ENCODE data around the gene TMEM170B. TPM values are rescaled to one million over a fixed set of nuclear protein-coding genes. Genes with fewer than 3 reads are reported as not detected.

TMEM170B gene
- total RNA-seq, 1 donor from 2014 or later, result 0.53 TPM

DNA sequence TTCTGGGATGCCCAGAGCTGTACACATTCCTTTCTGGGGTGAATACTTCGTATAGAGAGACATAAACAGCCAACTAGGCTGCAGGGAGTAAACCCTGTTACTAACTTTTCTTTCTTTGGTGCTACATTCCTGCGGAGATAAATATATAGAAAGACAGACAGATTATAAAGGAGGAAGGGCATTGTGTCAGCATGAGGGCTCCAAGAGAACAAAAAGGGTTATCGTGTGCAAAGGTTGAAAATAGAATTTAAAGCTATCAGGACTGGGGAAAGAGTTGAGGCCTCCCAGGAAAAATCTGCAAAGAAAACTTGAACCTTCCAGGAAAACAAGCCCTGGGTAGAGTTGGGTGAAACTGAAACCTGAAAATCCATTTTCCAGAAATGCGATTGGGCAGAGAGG lies 68.0 kb downstream of the TMEM170B start:
- intact Hi-C loops (cut with DNase I), result loop anchor here (5.0 to 10.0 kb wide), 3 partner anchors 159 to 879 kb away; partner anchors contain the start of gene HIVEP1
- Histone ChIP-seq H3K4me3 (no peak overlapping the region), H3K27ac (peak overlapping the region; percentile 3 to 42), H3K36me3 (no peaks in the 10 kb centered on the region), H3K9me3 (no peaks in the 10 kb centered on the region), H3K27me3 (no peaks in the 10 kb centered on the region), H3K4me1 (peaks cover 12 to 43% of the 10 kb centered on the region in 2 donors)
- TF ChIP-seq, protein P1, sequence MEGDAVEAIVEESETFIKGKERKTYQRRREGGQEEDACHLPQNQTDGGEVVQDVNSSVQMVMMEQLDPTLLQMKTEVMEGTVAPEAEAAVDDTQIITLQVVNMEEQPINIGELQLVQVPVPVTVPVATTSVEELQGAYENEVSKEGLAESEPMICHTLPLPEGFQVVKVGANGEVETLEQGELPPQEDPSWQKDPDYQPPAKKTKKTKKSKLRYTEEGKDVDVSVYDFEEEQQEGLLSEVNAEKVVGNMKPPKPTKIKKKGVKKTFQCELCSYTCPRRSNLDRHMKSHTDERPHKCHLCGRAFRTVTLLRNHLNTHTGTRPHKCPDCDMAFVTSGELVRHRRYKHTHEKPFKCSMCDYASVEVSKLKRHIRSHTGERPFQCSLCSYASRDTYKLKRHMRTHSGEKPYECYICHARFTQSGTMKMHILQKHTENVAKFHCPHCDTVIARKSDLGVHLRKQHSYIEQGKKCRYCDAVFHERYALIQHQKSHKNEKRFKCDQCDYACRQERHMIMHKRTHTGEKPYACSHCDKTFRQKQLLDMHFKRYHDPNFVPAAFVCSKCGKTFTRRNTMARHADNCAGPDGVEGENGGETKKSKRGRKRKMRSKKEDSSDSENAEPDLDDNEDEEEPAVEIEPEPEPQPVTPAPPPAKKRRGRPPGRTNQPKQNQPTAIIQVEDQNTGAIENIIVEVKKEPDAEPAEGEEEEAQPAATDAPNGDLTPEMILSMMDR (IDR thresholded peaks at IDR 0.05), result no peak
- no peak for DNase-seq (ENCODE audit: low spot score in 2 of 2)

DNA sequence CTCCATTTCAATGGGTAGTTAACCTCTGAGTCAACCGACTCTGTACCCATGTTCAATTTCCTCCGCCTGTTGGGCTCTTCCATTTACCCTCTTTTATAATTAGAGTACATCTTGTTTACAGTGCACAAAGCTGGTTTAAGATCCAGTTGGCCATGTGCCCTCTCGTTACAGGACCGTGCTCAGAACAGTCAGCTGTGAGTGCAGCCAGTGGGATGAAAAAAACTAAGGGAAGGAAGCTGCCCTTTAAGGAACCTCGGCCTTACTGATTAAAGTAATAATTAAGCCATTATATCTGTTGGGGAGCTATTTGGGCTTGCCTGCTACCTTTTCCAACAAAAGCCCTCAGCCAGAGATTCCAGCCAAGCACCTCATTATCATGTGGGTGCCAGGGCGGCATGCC lies 68.8 kb downstream of the TMEM170B start:
- Histone ChIP-seq H3K4me3 (no peak overlapping the region), H3K36me3 (no peaks in the 10 kb centered on the region), H3K27ac (peak overlapping the region; percentile 3 to 42), H3K4me1 (peaks cover 12 to 36% of the 10 kb centered on the region in 2 donors), H3K9me3 (no peaks in the 10 kb centered on the region), H3K27me3 (no peaks in the 10 kb centered on the region)
- no peak for DNase-seq (ENCODE audit: low spot score in 2 of 2)
- intact Hi-C loops (cut with DNase I), result loop anchor here (5.0 to 10.0 kb wide), 3 partner anchors 158 to 878 kb away; partner anchors contain the start of gene HIVEP1
- TF ChIP-seq, protein P1 (IDR thresholded peaks at IDR 0.05), result no peak

DNA sequence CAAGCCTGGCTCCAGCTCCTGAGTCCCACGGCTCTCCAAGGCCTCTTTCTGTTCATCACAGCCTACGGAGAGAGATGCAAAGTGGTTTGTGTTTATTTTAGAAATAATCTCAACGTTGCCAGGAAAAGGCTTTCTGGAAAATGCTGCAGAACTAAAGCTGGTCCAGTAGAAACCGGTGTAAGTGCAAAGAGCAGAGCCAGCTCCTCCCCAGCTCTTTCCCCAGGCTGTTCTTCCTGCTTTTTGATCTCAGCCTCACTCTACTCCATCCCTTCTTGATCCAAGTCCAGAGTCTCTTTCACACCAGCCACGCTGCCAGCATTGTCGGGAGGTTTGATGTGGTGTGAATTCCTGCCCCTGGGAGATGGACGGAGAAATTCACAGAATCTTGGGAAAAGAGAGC lies 69.8 kb downstream of the TMEM170B start:
- Histone ChIP-seq H3K27ac (peak overlapping the region; percentile 42 to 68), H3K4me1 (peaks cover 12 to 36% of the 10 kb centered on the region in 2 donors), H3K27me3 (no peaks in the 10 kb centered on the region), H3K9me3 (no peaks in the 10 kb centered on the region), H3K4me3 (peak overlapping the region in 1 of 2 donors; percentile 15), H3K36me3 (no peaks in the 10 kb centered on the region)
- TF ChIP-seq, protein P1 (IDR thresholded peaks at IDR 0.05), result no peak
- no peak for DNase-seq (ENCODE audit: low spot score in 2 of 2)
- intact Hi-C loops (cut with DNase I), result loop anchor here (5.0 to 10.0 kb wide), 3 partner anchors 157 to 877 kb away; partner anchors contain the start of gene HIVEP1

DNA sequence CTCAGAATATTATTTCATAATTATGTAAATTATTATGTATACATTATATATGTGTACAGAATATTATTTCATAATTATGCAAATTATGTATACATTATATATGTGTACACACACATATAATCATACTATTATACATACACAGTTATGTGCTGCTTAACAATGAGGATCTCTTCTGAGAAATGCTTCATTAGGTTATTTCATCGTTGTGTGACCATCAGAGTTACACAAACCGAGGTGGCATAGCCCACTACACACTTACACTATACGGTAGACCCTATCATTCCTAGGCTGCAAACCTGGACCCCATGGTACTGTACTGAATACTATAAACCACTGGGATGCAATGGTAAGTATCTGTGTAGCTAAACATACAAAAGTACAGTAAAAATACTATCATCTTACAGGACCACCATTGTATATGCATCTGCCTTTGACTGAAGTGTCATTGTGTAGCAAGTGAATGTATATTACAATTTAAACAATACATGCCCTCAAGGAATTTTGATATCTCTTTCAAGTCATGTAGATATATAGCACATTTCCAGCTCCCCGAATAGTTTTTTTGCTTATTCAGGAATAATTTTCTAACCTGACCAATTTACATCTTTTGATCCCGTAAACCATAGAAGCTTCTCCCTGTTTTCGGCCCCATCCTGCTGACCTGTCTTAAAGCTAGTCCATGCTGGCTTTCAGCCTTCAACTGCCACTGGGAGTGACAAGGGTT lies 71.2 kb downstream of the TMEM170B start:
- intact Hi-C loops (cut with DNase I), result loop anchor here (5.0 to 10.0 kb wide), 3 partner anchors 156 to 876 kb away; partner anchors contain the start of gene HIVEP1
- TF ChIP-seq, protein P1 (IDR thresholded peaks at IDR 0.05), result no peak

DNA sequence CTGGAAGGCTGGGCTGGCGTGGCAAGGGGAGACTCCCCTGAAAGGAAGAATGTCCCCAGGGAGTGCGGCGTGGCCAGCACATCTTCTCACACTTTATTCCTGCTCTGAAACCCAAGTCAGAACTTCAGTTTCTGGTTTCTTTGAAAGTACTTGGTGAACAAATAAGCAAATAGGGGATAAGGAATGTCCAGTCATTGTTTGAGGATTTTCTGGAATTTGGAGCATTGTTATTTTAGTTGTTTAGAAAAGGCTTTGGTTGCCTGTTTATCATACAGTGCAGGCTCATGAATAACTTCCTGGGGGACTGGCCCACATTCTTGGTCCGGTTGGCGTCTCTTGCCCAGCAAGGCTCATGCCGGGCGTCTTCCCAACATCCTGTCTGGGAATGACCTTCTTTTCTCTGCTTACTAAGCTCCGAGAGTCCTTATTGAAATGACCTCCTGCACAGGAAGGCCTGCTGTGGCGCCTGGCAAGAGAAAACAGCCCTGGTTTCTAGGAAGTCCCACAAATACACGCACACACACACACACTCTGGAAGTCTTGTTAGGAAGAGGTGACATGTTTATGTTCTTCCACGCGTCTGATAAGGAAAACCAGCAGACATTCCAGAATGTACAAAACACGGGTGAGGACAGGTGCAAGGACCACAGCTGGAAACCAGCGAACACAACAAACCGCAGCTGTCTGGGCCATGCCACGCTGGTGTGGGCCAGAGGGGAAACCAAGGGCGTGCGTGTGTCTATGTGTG lies 71.9 kb downstream of the TMEM170B start:
- TF ChIP-seq, protein P1 (IDR thresholded peaks at IDR 0.05), result no peak
- intact Hi-C loops (cut with DNase I), result loop anchor here (5.0 to 10.0 kb wide), 3 partner anchors 155 to 875 kb away; partner anchors contain the start of gene HIVEP1
- Histone ChIP-seq H3K4me3 (peak overlapping the region in 1 of 2 donors; percentile 8), H3K27ac (peak overlapping the region; percentile 65 to 79), H3K36me3 (no peaks in the 10 kb centered on the region), H3K4me1 (peaks cover 12 to 48% of the 10 kb centered on the region in 2 donors), H3K27me3 (no peaks in the 10 kb centered on the region), H3K9me3 (no peaks in the 10 kb centered on the region)
- peak; percentile 25 to 90 for DNase-seq (ENCODE audit: low spot score in 2 of 2)

More for the DNA sequence above, 71.2 kb downstream of the TMEM170B start:
- no peaks in the 10 kb centered on the region for H3K36me3 ChIP-seq
- no peaks in the 10 kb centered on the region for H3K27me3 ChIP-seq
- peak overlapping the region in 1 of 2 donors; percentile 8 for H3K4me3 ChIP-seq
- peak overlapping the region; percentile 65 to 79 for H3K27ac ChIP-seq
- no peaks in the 10 kb centered on the region for H3K9me3 ChIP-seq
- DNase-seq (ENCODE audit: low spot score in 2 of 2), result no peak
- peaks cover 12 to 41% of the 10 kb centered on the region in 2 donors for H3K4me1 ChIP-seq
